GM23338 (cell line): ENCODE results near the gene NCAPD2. TPM values are rescaled to one million over a fixed set of nuclear protein-coding genes. Genes with fewer than 3 reads are reported as not detected.

Experiments
- ATAC-seq: fragments of 200-7000 bp; cut with Tn5 transposase; 3 replicates; pipeline ENCODE4 v1.9.1; 2020
- DNase-seq: peaks from one replicate; pipeline ENCODE4 v3.0.0-alpha.2; 2015; ENCODE audit warnings: low spot score
- H2AFZ ChIP-seq: fragments of 200-600 bp; sonication (generic); 2 replicates; pipeline ENCODE4 v1.8.0; 2016; ENCODE audit warnings: antibody characterized with exemption, mild to moderate bottlenecking, moderate library complexity
- H3F3A ChIP-seq: fragments of 200-600 bp; sonication (generic); replicated peaks from 2 replicates; pipeline ENCODE4 v1.8.0; 2017; ENCODE audit warnings: antibody characterized with exemption, mixed run types, low read depth
- H3K27ac ChIP-seq: fragments of 200-600 bp; sonication (generic); 2 replicates; pipeline ENCODE4 v1.6.1; 2016; ENCODE audit warnings: low read depth
- H3K27me3 ChIP-seq: fragments of 200-600 bp; sonication (generic); 2 replicates; pipeline ENCODE4 v1.8.0; 2016; ENCODE audit warnings: mild to moderate bottlenecking, mixed run types, moderate library complexity; ENCODE audit not compliant: insufficient read depth
- H3K36me3 ChIP-seq: fragments of 200-600 bp; sonication (generic); 2 replicates; pipeline ENCODE4 v1.8.0; 2016; ENCODE audit warnings: mild to moderate bottlenecking; ENCODE audit not compliant: insufficient read depth
- H3K4me1 ChIP-seq: fragments of 200-600 bp; sonication (generic); 2 replicates; pipeline ENCODE4 v1.8.0; 2016; ENCODE audit warnings: mild to moderate bottlenecking, moderate library complexity; ENCODE audit not compliant: insufficient read depth
- H3K4me2 ChIP-seq: fragments of 200-600 bp; sonication (generic); 2 replicates; pipeline ENCODE4 v1.7.1; 2017; ENCODE audit warnings: mixed run types
- H3K4me3 ChIP-seq: fragments of 200-600 bp; sonication (generic); 2 replicates; pipeline ENCODE4 v1.6.1; 2016; ENCODE audit warnings: mixed run types
- H3K79me2 ChIP-seq: fragments of 200-600 bp; sonication (generic); replicated peaks from 2 replicates; pipeline ENCODE4 v1.8.0; 2017; ENCODE audit warnings: mild to moderate bottlenecking; ENCODE audit not compliant: insufficient read depth
- H3K9me2 ChIP-seq: fragments of 200-600 bp; sonication (generic); 2 replicates; pipeline ENCODE4 v1.8.0; 2017; ENCODE audit not compliant: insufficient read depth
- H4K20me1 ChIP-seq: fragments of 200-600 bp; sonication (generic); replicated peaks from 2 replicates; pipeline ENCODE4 v1.8.0; 2017; ENCODE audit warnings: mild to moderate bottlenecking; ENCODE audit not compliant: insufficient read depth
- H3K27ac Mint-ChIP-seq: 2 replicates; pipeline ENCODE4 v1.8.0; 2020; ENCODE audit warnings: inconsistent platforms, mild to moderate bottlenecking, moderate library complexity, mixed read lengths
- H3K27me3 Mint-ChIP-seq: 3 replicates; pipeline ENCODE4 v1.8.0; 2022; ENCODE audit warnings: low read depth, mild to moderate bottlenecking, moderate library complexity, mixed read lengths, inconsistent platforms; ENCODE audit not compliant: insufficient read depth, poor library complexity
- H3K36me3 Mint-ChIP-seq: 3 replicates; pipeline ENCODE4 v1.8.0; 2021; ENCODE audit warnings: low read depth, mild to moderate bottlenecking, inconsistent platforms, moderate library complexity, mixed read lengths
- H3K4me1 Mint-ChIP-seq: 3 replicates; pipeline ENCODE4 v1.8.0; 2020; ENCODE audit warnings: mild to moderate bottlenecking, inconsistent platforms, mixed read lengths
- H3K4me3 Mint-ChIP-seq: 3 replicates; pipeline ENCODE4 v1.8.0; 2021; ENCODE audit warnings: moderate library complexity, mild to moderate bottlenecking, inconsistent platforms, mixed read lengths
- H3K9me3 Mint-ChIP-seq: 3 replicates; pipeline ENCODE4 v1.8.0; 2020; ENCODE audit warnings: moderate library complexity, mild to moderate bottlenecking, inconsistent platforms, mixed read lengths
- CREB1 ChIP-seq: fragments of 250-450 bp; sonication (Bioruptor Pico); IDR thresholded peaks from 2 replicates; pipeline ENCODE4 v1.5.0; 2020; ENCODE audit warnings: low read depth, mild to moderate bottlenecking, moderate library complexity
- EZH2phosphoT487 ChIP-seq: fragments of 200-600 bp; sonication (generic); IDR thresholded peaks from one replicate; pipeline ENCODE4 v1.8.1; 2018; ENCODE audit warnings: antibody characterized with exemption; ENCODE audit not compliant: unreplicated experiment
- JUNB ChIP-seq: IDR thresholded peaks from one replicate; pipeline ENCODE4 v1.6.1; 2016; ENCODE audit warnings: antibody characterized with exemption; ENCODE audit not compliant: unreplicated experiment
- NANOG ChIP-seq: IDR thresholded peaks from 2 replicates; pipeline ENCODE4 v1.6.1; 2016; ENCODE audit warnings: antibody characterized with exemption, borderline replicate concordance
- ZNF114 ChIP-seq: fragments of 250-450 bp; sonication (Bioruptor Pico); IDR thresholded peaks from 2 replicates; pipeline ENCODE4 v1.5.0; 2020; ENCODE audit warnings: mild to moderate bottlenecking, moderate library complexity
- ZNF331 ChIP-seq: fragments of 250-450 bp; sonication (Bioruptor Pico); IDR thresholded peaks from 2 replicates; pipeline ENCODE4 v1.5.0; 2020; ENCODE audit warnings: low read depth, mild to moderate bottlenecking, moderate library complexity
- polyA plus RNA-seq: library from polyadenylated mRNA; unstranded; fragments of >200 nt; fragmentation: Nextera tagmentation; extraction: Ambion mirVana; gene quantifications from 2 replicates; pipeline ENCODE4 v1.2.1, GENCODE V29; 2016
- total RNA-seq: library from RNA; depleted of rRNA; stranded (reverse); fragments of >200 nt; shearing (Covaris generic); gene quantifications from 2 replicates; pipeline ENCODE4 v1.2.3, GENCODE V29; 2014
- TF ChIP-seq, protein P1 (sequence below): IDR thresholded peaks from one replicate; pipeline ENCODE4 v1.6.1; 2018; ENCODE audit warnings: antibody characterized with exemption; ENCODE audit not compliant: unreplicated experiment
- TF ChIP-seq, protein P2 (sequence below): IDR thresholded peaks from 2 replicates; pipeline ENCODE4 v1.6.1; 2016; ENCODE audit warnings: antibody characterized with exemption

Gene NCAPD2
- total and polyA plus RNA-seq, 2 experiments from 2014 or later: 34.2 to 217 TPM

DNA sequence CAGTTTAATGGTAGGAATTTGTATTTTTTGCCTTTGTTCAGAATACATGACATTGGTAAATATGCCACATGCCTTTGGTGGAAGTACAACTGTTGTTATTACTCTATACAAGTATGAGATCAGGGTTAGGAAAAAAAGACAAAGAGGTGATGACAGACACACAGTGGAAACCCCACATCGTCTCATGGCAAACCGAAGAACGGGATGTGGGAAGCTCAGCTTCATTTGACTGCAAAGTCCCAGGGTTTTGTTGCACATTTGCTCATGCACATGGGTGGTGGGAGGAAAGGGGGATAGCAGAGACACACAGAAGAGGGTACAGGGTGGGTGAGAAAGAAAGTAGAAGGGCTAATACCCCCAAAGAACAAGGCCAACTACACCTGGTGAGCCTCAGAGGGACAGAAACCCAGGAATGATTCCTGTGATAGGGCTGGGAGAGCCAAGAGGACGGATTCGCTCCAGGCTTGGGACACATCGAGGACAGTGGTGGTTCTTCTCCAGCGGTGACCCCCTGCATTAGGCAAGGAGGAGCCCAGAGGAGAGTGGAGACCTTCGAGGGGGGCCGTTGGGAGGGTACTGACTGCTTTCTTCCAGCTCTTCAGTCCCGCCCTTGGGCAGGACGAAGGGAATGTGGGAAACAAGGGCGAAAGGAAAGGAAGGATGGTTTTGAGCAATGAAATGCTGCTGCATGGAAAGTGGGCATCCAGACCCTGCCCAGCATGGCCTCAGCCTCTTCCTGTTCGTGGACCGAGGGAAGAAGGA is 31.5 kb upstream of the NCAPD2 start:
- Mint-ChIP-seq H3K27ac (no peak overlapping the region), H3K36me3 (peaks cover 58% of the 10 kb centered on the region), H3K9me3 (no peaks in the 10 kb centered on the region), H3K4me3 (no peak overlapping the region), H3K27me3 (peaks cover 14% of the 10 kb centered on the region), H3K4me1 (no peaks in the 10 kb centered on the region; the same call in 1 of the 3 replicates)
- no peaks in the 10 kb centered on the region for H3K4me1 ChIP-seq
- H3F3A ChIP-seq: 0 out of 2 replicates have a peak, but pooled peaks cover 4% of the 10 kb centered on the region
- no peak overlapping the region for H3K4me3 ChIP-seq
- no peaks in the 10 kb centered on the region for H3K9me2 ChIP-seq
- no peaks in the 10 kb centered on the region for H4K20me1 ChIP-seq
- ATAC-seq (no peak), DNase-seq (no peak)
- peaks cover 12% of the 10 kb centered on the region for H3K36me3 ChIP-seq
- H3K27me3 ChIP-seq: no peaks in the 10 kb centered on the region
- TF ChIP-seq, protein P1, sequence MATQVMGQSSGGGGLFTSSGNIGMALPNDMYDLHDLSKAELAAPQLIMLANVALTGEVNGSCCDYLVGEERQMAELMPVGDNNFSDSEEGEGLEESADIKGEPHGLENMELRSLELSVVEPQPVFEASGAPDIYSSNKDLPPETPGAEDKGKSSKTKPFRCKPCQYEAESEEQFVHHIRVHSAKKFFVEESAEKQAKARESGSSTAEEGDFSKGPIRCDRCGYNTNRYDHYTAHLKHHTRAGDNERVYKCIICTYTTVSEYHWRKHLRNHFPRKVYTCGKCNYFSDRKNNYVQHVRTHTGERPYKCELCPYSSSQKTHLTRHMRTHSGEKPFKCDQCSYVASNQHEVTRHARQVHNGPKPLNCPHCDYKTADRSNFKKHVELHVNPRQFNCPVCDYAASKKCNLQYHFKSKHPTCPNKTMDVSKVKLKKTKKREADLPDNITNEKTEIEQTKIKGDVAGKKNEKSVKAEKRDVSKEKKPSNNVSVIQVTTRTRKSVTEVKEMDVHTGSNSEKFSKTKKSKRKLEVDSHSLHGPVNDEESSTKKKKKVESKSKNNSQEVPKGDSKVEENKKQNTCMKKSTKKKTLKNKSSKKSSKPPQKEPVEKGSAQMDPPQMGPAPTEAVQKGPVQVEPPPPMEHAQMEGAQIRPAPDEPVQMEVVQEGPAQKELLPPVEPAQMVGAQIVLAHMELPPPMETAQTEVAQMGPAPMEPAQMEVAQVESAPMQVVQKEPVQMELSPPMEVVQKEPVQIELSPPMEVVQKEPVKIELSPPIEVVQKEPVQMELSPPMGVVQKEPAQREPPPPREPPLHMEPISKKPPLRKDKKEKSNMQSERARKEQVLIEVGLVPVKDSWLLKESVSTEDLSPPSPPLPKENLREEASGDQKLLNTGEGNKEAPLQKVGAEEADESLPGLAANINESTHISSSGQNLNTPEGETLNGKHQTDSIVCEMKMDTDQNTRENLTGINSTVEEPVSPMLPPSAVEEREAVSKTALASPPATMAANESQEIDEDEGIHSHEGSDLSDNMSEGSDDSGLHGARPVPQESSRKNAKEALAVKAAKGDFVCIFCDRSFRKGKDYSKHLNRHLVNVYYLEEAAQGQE: no peak
- TF ChIP-seq EZH2phosphoT487: no peak
- no peak for TF ChIP-seq ZNF331
- no peak for TF ChIP-seq JUNB
- H2AFZ ChIP-seq: no peak overlapping the region
- no peak overlapping the region for H3K4me2 ChIP-seq
- H3K27ac ChIP-seq: no peak overlapping the region
- H3K79me2 ChIP-seq: no peaks in the 10 kb centered on the region; the same call in 1 of the 2 replicates

DNA sequence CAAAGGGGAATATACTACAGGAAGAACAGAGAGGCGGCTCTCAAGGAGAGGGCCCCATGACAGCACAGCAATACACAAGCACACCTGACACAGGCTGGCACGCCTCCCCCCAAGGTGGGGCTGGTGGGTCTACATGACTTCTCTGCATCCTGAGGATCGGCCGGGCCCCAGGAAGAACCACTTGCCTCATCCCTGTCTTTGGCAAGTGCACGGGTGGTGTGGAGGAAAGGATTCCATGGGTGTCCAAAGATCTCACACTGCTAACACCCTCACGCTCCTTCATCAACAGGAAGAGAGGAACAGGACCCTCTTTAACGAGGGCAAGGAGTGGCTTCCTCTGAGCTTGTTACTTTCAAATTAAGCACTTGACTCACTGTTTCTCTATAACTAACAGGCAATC is 30.7 kb upstream of the NCAPD2 start:
- DNase-seq: no peak
- H3K36me3 Mint-ChIP-seq: peaks cover 65% of the 10 kb centered on the region
- Histone ChIP-seq H4K20me1 (no peaks in the 10 kb centered on the region), H3K4me1 (no peaks in the 10 kb centered on the region), H3K27me3 (no peaks in the 10 kb centered on the region), H3K36me3 (peaks cover 12% of the 10 kb centered on the region), H3F3A (0 out of 2 replicates have a peak, but pooled peaks cover 4% of the 10 kb centered on the region), H3K79me2 (peaks cover 2% of the 10 kb centered on the region; the same call in 1 of the 2 replicates), H3K4me3 (no peak overlapping the region), H2AFZ (no peak overlapping the region), H3K9me2 (no peaks in the 10 kb centered on the region), H3K27ac (no peak overlapping the region), H3K4me2 (no peak overlapping the region)
- no peak overlapping the region for H3K27ac Mint-ChIP-seq
- H3K27me3 Mint-ChIP-seq: peaks cover 16% of the 10 kb centered on the region
- no peak for ATAC-seq
- no peak overlapping the region for H3K4me3 Mint-ChIP-seq
- no peaks in the 10 kb centered on the region for H3K9me3 Mint-ChIP-seq
- H3K4me1 Mint-ChIP-seq: no peaks in the 10 kb centered on the region; the same call in 1 of the 3 replicates
- TF ChIP-seq, protein P1: no peak
- no peak for TF ChIP-seq ZNF114 (CRISPR knock-in tag)
- no peak for TF ChIP-seq ZNF331
- TF ChIP-seq CREB1 (CRISPR knock-in tag): no peak
- TF ChIP-seq NANOG: no peak
- TF ChIP-seq, protein P2, sequence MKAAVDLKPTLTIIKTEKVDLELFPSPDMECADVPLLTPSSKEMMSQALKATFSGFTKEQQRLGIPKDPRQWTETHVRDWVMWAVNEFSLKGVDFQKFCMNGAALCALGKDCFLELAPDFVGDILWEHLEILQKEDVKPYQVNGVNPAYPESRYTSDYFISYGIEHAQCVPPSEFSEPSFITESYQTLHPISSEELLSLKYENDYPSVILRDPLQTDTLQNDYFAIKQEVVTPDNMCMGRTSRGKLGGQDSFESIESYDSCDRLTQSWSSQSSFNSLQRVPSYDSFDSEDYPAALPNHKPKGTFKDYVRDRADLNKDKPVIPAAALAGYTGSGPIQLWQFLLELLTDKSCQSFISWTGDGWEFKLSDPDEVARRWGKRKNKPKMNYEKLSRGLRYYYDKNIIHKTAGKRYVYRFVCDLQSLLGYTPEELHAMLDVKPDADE: no peak
- no peak for TF ChIP-seq JUNB
